NCI-H1930 (cell line): ENCODE data around the gene RNF20.

Experiments used
- DNase-seq, 2 experiments: peaks; one replicate each; lab custom pipeline; 2025; lab: John Stamatoyannopoulos, UW

The RNF20 gene

GRCh38 chr9:101590901-101591300 is 57.2 kb downstream of the RNF20 start:
- no peak for DNase-seq

GRCh38 chr9:101591787-101592446 is 58.3 kb downstream of the RNF20 start:
- DNase-seq, result no peak

GRCh38 chr9:101592788-101593187 is 59.1 kb downstream of the RNF20 start:
- DNase-seq, result no peak

GRCh38 chr9:101593345-101593744 is 59.7 kb downstream of the RNF20 start:
- DNase-seq, result no peak

- no peak for DNase-seq
Measured at GRCh38 chr9:101594796-101595195, 61.1 kb downstream of the RNF20 start, which contains the start of gene PPP3R2. PPP3R2 (minus strand) TSS chr9:101594969; CDS start chr9:101594921, 48 bp downstream.

- DNase-seq, result peak; percentile 34 to 46
Measured at GRCh38 chr9:101601904-101602765, 68.5 kb downstream of the RNF20 start.

- DNase-seq, result no peak
Measured at GRCh38 chr9:101604296-101604695, 70.6 kb downstream of the RNF20 start.

GRCh38 chr9:101605547-101605946 is 71.9 kb downstream of the RNF20 start:
- DNase-seq, result no peak
